Measurements from ENCODE around the gene GRPEL1.

GRCh38 chr4:7021355-7021754 is 46.5 kb downstream of the GRPEL1 start:
- TF ChIP-seq, protein P1, sequence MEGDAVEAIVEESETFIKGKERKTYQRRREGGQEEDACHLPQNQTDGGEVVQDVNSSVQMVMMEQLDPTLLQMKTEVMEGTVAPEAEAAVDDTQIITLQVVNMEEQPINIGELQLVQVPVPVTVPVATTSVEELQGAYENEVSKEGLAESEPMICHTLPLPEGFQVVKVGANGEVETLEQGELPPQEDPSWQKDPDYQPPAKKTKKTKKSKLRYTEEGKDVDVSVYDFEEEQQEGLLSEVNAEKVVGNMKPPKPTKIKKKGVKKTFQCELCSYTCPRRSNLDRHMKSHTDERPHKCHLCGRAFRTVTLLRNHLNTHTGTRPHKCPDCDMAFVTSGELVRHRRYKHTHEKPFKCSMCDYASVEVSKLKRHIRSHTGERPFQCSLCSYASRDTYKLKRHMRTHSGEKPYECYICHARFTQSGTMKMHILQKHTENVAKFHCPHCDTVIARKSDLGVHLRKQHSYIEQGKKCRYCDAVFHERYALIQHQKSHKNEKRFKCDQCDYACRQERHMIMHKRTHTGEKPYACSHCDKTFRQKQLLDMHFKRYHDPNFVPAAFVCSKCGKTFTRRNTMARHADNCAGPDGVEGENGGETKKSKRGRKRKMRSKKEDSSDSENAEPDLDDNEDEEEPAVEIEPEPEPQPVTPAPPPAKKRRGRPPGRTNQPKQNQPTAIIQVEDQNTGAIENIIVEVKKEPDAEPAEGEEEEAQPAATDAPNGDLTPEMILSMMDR (IDR thresholded peaks at IDR 0.05; ENCODE audit: low read depth, low read length, poor library complexity, severe bottlenecking) = no peak
- no peak for TF ChIP-seq EZH2phosphoT487 (IDR thresholded peaks at IDR 0.05; ENCODE audit: borderline replicate concordance, low read length)
